HepG2 (cell line): ENCODE results near the gene DQX1. TPM values are rescaled to one million over a fixed set of nuclear protein-coding genes. Genes with fewer than 3 reads are reported as not detected.

Experiments
- ATF7-NPFF ChIP-seq: sonication (generic); formaldehyde crosslinking; IDR thresholded peaks from 2 replicates; pipeline ENCODE4 v1.8.1; 2023; ENCODE audit warnings: mild to moderate bottlenecking, low read depth, missing genetic modification reagents, moderate library complexity
- CBX5 ChIP-seq: sonication (generic); formaldehyde crosslinking; IDR thresholded peaks from 2 replicates; pipeline ENCODE4 v1.4.0; 2020; ENCODE audit warnings: missing genetic modification reagents, borderline replicate concordance
- FOXP4 ChIP-seq: sonication (generic); formaldehyde crosslinking; IDR thresholded peaks from 2 replicates; pipeline ENCODE4 v1.4.0; 2020; ENCODE audit warnings: missing genetic modification reagents
- HHEX ChIP-seq: IDR thresholded peaks from 2 replicates; pipeline ENCODE4 v1.6.1; 2016; ENCODE audit warnings: control low read depth
- HNF4G ChIP-seq, 2 experiments: sonication (generic) in 1 of 2; formaldehyde crosslinking in 1 of 2; IDR thresholded peaks; 2 replicates each; pipeline versions ENCODE4 v1.4.0 to v1.6.1; 2011 to 2020; ENCODE audit warnings: borderline replicate concordance in 2 of 2, low read depth in 2 of 2, mild to moderate bottlenecking in 2 of 2, low read length in 1 of 2, missing genetic modification reagents in 1 of 2, moderate library complexity in 1 of 2
- KLF13 ChIP-seq: sonication (generic); formaldehyde crosslinking; IDR thresholded peaks from 2 replicates; pipeline ENCODE4 v1.4.0; 2020; ENCODE audit warnings: mild to moderate bottlenecking, missing genetic modification reagents
- KLF15 ChIP-seq: sonication (generic); formaldehyde crosslinking; IDR thresholded peaks from 2 replicates; pipeline ENCODE4 v1.8.1; 2023; ENCODE audit warnings: borderline replicate concordance, mild to moderate bottlenecking, inconsistent platforms, missing genetic modification reagents, mixed read lengths
- MZF1 ChIP-seq: sonication (generic); formaldehyde crosslinking; IDR thresholded peaks from 2 replicates; pipeline ENCODE4 v1.8.1; 2023; ENCODE audit warnings: mild to moderate bottlenecking, missing genetic modification reagents, borderline replicate concordance
- NPAS2 ChIP-seq: sonication (generic); formaldehyde crosslinking; IDR thresholded peaks from 2 replicates; pipeline ENCODE4 v1.8.0; 2022; ENCODE audit warnings: mild to moderate bottlenecking, missing genetic modification reagents, borderline replicate concordance
- POGZ ChIP-seq: sonication (generic); formaldehyde crosslinking; IDR thresholded peaks from 2 replicates; pipeline ENCODE4 v1.4.0; 2020; ENCODE audit warnings: mild to moderate bottlenecking, missing genetic modification reagents
- RARG ChIP-seq: sonication (generic); formaldehyde crosslinking; IDR thresholded peaks from 2 replicates; pipeline ENCODE4 v1.4.0; 2020; ENCODE audit warnings: low read depth, mild to moderate bottlenecking, missing genetic modification reagents
- TAF15 ChIP-seq: fragments of 200-400 bp; formaldehyde crosslinking; IDR thresholded peaks from one replicate; pipeline ENCODE4 v1.6.1; 2018; ENCODE audit warnings: mild to moderate bottlenecking, low read depth, low read length; ENCODE audit not compliant: poor library complexity, severe bottlenecking
- ZBTB10 ChIP-seq: sonication (generic); formaldehyde crosslinking; IDR thresholded peaks from 2 replicates; pipeline ENCODE4 v1.4.0; 2020; ENCODE audit warnings: missing genetic modification reagents, borderline replicate concordance
- ZFP37 ChIP-seq: sonication (generic); formaldehyde crosslinking; IDR thresholded peaks from 2 replicates; pipeline ENCODE4 v1.4.0; 2020; ENCODE audit warnings: missing genetic modification reagents, borderline replicate concordance
- ZMYM2 ChIP-seq: sonication (generic); formaldehyde crosslinking; IDR thresholded peaks from 2 replicates; pipeline ENCODE4 v1.8.0; 2022; ENCODE audit warnings: mild to moderate bottlenecking, missing genetic modification reagents
- ZNF124 ChIP-seq: sonication (generic); formaldehyde crosslinking; IDR thresholded peaks from 2 replicates; pipeline ENCODE4 v1.4.0; 2020; ENCODE audit warnings: missing genetic modification reagents
- ZNF205 ChIP-seq: IDR thresholded peaks from 2 replicates; pipeline ENCODE4 v1.6.1; 2018; ENCODE audit warnings: missing biosample characterization, missing genetic modification reagents
- ZNF251 ChIP-seq: sonication (generic); formaldehyde crosslinking; IDR thresholded peaks from 2 replicates; pipeline ENCODE4 v1.9.0; 2021; ENCODE audit warnings: mild to moderate bottlenecking, missing genetic modification reagents
- ZNF296 ChIP-seq: sonication (generic); formaldehyde crosslinking; conservative IDR thresholded peaks from 2 replicates; pipeline ENCODE4 v1.5.0; 2020; ENCODE audit warnings: mild to moderate bottlenecking, missing genetic modification reagents
- ZNF343 ChIP-seq: sonication (generic); formaldehyde crosslinking; IDR thresholded peaks from 2 replicates; pipeline ENCODE4 v1.4.0; 2020; ENCODE audit warnings: mild to moderate bottlenecking, missing genetic modification reagents
- ZNF510 ChIP-seq: sonication (generic); formaldehyde crosslinking; IDR thresholded peaks from 2 replicates; pipeline ENCODE4 v1.4.0; 2020; ENCODE audit warnings: low read depth, mild to moderate bottlenecking, missing genetic modification reagents
- ZNF547 ChIP-seq: sonication (generic); formaldehyde crosslinking; IDR thresholded peaks from 2 replicates; pipeline ENCODE4 v1.5.1; 2020; ENCODE audit warnings: mild to moderate bottlenecking, missing genetic modification reagents
- polyA plus RNA-seq, 8 experiments: library from polyadenylated mRNA; depleted of rRNA in 3 of 8; stranded (reverse) in 7 of 8; unstranded in 1 of 8; fragments of >200 nt; fragmentation: Illumina TruSeq in 4 of 8; extraction: Trizol in 4 of 8; gene quantifications; 2 replicates each; pipeline versions ENCODE4 v1.2.1 to v1.2.3, GENCODE V29; 2011 to 2016; ENCODE audit warnings: low read depth in 4 of 8, missing spikeins in 1 of 8, mixed read lengths in 1 of 8; ENCODE audit not compliant: insufficient read depth in 1 of 8
- total RNA-seq, 5 experiments: library from RNA; depleted of rRNA; stranded (reverse); fragments of >200 nt; fragmentation: Illumina TruSeq; extraction: Trizol; gene quantifications; 2 replicates each; pipeline ENCODE4 v1.2.3, GENCODE V29; 2016; ENCODE audit warnings: low read depth in 1 of 5
- TF ChIP-seq, protein P1 (sequence below): sonication (generic); formaldehyde crosslinking; IDR thresholded peaks from 2 replicates; pipeline ENCODE4 v1.4.0; 2020; ENCODE audit warnings: missing genetic modification reagents, borderline replicate concordance

DQX1 gene
- total and polyA plus RNA-seq, 2 of the 13 experiments (the other 11 are each of a cell fraction or from before 2014, with no cell fraction given) = 27.6 to 89.8 TPM

DNA sequence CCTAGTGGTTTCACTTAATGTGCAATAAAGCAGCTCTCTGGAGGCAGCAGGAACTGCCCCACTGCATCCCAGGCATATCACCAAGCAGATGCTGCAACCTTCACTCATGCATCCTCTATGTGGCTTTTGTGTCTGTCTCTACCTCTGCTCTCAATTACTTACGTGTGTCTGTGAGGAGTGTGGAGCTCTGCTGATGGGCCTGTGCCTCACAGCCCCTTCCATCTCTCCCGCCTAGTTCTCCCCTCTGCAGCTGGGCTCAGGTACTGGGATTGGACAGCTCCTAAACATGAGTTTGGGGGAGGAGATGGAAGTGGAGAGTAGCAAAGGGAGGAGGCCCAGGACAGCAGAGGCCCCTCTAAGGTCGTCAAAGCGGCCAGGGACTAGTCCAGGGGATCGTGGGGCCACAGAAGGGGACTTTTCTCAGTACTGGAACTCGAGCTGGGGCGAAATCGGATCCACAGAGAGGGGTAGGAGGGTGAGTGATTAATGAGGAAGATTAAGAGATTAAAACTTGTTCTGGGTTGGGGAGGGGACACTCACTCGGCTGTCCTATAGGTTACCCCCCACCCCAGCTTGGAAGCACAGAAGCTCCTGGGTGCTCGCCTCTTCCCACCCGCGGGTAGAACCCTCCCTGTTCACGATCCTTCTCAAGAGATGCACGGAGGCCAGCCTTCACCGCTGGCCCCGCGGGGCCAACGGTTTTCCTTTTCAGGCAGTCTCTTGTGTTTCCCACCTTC lies 24.5 kb downstream of the DQX1 start (continued):
- TF ChIP-seq FOXP4 (no peak), ZNF547 (CRISPR knock-in tag) (no peak), RARG (CRISPR knock-in tag) (no peak), MZF1 (CRISPR knock-in tag) (no peak), ZMYM2 (CRISPR knock-in tag) (no peak), ZNF205 (no peak), ZBTB10 (no peak), ZNF296 (CRISPR knock-in tag) (no peak), TAF15 (no peak), ZNF251 (no peak), KLF13 (CRISPR knock-in tag) (no peak), KLF15 (CRISPR knock-in tag) (no peak), ZNF124 (CRISPR knock-in tag) (no peak), HHEX (no peak), POGZ (CRISPR knock-in tag) (peak; percentile 32; the same call in 1 of the 2 replicates), CBX5 (CRISPR knock-in tag) (no peak), HNF4G (IDR thresholded peaks at IDR 0.05; ENCODE audit: borderline replicate concordance, low read depth, low read length) (no peak), HNF4G (CRISPR knock-in tag; IDR thresholded peaks at IDR 0.05; ENCODE audit: borderline replicate concordance, low read depth) (no peak), ZNF510 (CRISPR knock-in tag) (no peak), ATF7-NPFF (CRISPR knock-in tag) (no peak), ZNF343 (CRISPR knock-in tag) (no peak), NPAS2 (no peak), ZFP37 (no peak)
- TF ChIP-seq, protein P1, sequence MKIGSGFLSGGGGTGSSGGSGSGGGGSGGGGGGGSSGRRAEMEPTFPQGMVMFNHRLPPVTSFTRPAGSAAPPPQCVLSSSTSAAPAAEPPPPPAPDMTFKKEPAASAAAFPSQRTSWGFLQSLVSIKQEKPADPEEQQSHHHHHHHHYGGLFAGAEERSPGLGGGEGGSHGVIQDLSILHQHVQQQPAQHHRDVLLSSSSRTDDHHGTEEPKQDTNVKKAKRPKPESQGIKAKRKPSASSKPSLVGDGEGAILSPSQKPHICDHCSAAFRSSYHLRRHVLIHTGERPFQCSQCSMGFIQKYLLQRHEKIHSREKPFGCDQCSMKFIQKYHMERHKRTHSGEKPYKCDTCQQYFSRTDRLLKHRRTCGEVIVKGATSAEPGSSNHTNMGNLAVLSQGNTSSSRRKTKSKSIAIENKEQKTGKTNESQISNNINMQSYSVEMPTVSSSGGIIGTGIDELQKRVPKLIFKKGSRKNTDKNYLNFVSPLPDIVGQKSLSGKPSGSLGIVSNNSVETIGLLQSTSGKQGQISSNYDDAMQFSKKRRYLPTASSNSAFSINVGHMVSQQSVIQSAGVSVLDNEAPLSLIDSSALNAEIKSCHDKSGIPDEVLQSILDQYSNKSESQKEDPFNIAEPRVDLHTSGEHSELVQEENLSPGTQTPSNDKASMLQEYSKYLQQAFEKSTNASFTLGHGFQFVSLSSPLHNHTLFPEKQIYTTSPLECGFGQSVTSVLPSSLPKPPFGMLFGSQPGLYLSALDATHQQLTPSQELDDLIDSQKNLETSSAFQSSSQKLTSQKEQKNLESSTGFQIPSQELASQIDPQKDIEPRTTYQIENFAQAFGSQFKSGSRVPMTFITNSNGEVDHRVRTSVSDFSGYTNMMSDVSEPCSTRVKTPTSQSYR (CRISPR knock-in tag) = no peak
